HG02852 (cell line): ENCODE measurements around the gene TUT1.

ENCODE experiments used
- ATAC-seq: cut with Tn5 transposase; IDR thresholded peaks from one replicate; pipeline ENCODE4 v1.9.1; 2021; ENCODE audit warnings: mild to moderate bottlenecking, moderate library complexity; ENCODE audit not compliant: unreplicated experiment

The TUT1 gene

DNA sequence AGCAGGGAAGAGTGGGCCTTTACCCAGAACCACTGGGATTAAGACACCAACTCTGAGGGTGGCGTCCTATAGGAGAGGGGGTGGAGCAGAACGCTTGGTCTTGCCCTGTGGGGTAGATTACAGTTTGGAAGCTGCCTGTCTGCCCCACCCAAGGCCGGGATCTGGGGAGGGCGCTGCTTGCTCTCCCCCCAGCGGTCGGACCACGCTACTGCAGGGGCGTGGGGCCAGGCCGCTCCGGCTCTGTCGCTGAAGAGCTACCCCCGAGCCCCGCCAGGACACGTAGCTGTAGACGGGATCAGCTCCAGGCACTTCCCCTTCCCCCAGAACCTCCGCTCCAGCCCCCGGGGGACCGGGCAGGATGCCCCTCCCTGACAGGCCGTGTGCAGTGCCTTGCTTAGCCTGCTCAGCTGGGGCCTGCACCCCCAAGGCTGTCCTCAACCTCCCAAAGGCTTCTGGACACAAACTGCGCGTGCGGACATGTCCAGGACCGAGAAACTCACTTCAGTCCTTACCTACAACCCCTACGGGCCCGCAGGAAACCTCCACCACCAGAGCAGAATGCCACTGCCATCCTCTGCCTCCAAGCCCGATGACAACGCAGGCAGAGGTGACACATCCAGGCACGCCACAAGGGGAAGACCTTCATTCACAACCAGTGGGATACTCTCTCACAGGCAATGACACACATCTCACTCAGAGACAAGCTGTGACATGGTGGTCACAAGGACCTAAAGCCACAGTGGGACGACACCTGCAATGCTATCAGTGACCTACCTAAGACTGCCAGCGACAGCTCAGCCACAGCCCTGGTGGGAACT lies 48.4 kb downstream of the TUT1 start:
- ATAC-seq = no peak

GRCh38 chr11:62542111-62542745 lies 49.1 kb downstream of the TUT1 start:
- ATAC-seq = no peak

DNA sequence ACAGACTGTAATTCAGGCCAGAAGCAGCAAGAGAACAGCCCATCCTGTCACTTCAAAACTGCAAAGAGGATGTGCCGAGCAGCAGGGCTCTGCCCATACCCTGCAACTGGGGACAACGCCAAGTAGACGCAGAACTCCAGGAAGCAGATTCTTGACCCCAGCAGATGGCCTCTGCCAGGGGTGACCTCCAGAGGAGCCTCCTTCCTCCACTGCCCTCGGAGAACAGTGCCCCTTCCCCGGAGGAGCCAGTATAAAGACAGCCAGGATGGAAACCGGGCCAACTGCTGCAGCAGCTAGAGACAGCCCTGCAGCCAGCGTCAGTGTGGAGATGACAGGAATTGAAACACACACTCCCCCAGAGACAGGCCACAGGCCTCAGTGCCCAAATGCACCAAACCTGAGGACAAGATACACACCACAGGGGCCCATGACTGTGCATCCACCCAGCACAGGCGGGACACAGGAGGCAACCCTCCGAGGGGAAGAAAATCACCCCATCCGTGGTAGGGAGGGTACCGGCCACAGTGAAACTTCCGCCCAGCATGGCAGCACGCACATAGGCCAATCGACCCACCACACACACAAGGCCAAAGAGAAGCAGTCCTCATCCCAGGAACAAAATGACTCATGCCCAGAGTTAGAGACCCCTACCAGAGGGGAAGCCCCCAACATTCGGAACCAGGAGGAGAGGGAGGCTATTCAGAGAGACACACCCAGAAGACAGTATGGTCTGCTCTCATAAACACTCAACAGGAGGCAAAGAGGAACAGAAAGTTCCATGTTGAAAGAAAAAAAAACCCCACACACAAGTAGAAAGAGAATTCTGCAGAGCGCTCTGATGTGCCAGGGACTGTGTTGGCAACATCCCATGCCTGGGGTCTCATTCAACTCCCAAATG lies 50.3 kb downstream of the TUT1 start:
- peak; percentile 37 for ATAC-seq

GRCh38 chr11:62539238-62539925 lies 51.9 kb downstream of the TUT1 start:
- ATAC-seq = no peak

- ATAC-seq = no peak
These were observed 52.7 kb downstream of the TUT1 start for GRCh38 chr11:62538470-62539237.

DNA sequence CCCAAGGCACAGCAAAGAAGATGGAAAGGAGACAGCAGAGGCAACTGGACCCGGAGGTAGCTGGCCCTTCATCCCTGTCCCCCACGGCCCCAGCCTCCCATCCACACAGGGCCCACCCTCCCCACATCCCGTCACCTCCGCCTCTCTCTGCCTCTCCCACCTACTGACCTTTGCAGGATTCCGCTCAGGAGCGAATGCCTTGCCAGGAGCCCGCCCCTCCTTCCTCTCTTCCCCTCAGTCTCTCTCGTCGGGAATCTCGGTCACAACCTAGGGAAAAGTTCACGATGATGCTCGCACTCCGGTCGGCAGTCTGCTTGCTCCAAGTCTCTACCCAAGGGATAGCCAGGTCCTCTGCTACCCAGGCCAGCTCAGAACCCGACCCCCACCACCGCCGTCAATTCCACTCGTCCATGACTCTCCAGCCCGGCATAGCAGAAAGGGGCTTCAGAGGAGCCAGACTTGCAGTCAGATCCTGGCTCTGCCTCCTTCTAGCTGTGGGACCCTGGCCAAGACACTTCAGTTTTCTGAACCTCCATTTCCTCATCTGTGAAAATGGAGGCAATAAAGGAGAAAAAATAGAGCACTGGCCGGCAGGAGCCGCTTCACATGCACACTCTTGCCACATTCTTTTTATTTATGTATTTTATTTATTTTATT lies 54.9 kb downstream of the TUT1 start:
- no peak for ATAC-seq

GRCh38 chr11:62535802-62536201 lies 55.5 kb downstream of the TUT1 start:
- ATAC-seq = no peak

GRCh38 chr11:62534779-62535545 lies 56.4 kb downstream of the TUT1 start:
- no peak for ATAC-seq

DNA sequence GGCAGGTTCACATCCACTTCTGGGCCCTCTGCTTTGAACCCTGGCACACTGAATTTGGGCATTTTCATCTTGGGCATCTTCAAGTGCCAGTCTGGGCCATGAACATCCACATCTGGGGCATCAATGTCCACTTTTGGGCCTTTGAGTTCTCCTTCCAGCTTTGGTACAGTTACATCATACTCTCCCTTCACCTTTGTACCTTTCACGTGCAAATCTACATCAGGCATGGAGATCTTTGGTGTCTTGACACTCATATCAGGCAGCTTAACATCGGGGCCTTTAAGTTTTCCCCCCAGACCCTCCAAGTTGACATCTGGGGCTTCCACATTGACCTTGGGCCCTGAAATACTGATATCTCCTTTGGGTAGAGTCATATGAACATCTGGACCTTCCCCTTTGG lies 59.2 kb downstream of the TUT1 start:
- no peak for ATAC-seq
